Suprapubic skin (tissue), 4 donors: Measurements from ENCODE around the gene CDS2. TPM values are rescaled to one million over a fixed set of nuclear protein-coding genes. Genes with fewer than 3 reads are reported as not detected.

ENCODE experiments used
- DNase-seq, 2 donors: peaks; one replicate each; pipeline ENCODE4 v3.0.0-alpha.2; 2019; ENCODE audit warnings: low spot score in 2 of 2
- H3K27ac ChIP-seq: fragments of 200-600 bp; sonication (generic); one replicate; pipeline ENCODE4 v1.5.1; 2019
- H3K27me3 ChIP-seq: fragments of 200-600 bp; sonication (generic); one replicate; pipeline ENCODE4 v1.5.1; 2019
- H3K36me3 ChIP-seq: fragments of 200-600 bp; sonication (generic); one replicate; pipeline ENCODE4 v1.5.1; 2019
- H3K4me1 ChIP-seq: fragments of 200-600 bp; sonication (generic); one replicate; pipeline ENCODE4 v1.5.1; 2019
- H3K4me3 ChIP-seq: fragments of 200-600 bp; sonication (generic); one replicate; pipeline ENCODE4 v1.5.1; 2019; ENCODE audit warnings: mild to moderate bottlenecking
- H3K9me3 ChIP-seq: fragments of 200-600 bp; sonication (generic); one replicate; pipeline ENCODE4 v1.5.1; 2019
- CTCF ChIP-seq, 2 donors: fragments of 200-600 bp in 1 of 2; fragments of 450-650 bp in 1 of 2; sonication (generic) in 1 of 2; IDR thresholded peaks; one replicate each; pipeline ENCODE4 v1.5.1; 2016 to 2019; ENCODE audit warnings: antibody characterized with exemption in 2 of 2, mild to moderate bottlenecking in 1 of 2, moderate library complexity in 1 of 2
- EP300 ChIP-seq: sonication (generic); formaldehyde crosslinking; IDR thresholded peaks from one replicate; pipeline ENCODE4 v1.6.1; 2017; ENCODE audit warnings: antibody characterized with exemption
- POLR2A ChIP-seq, 2 donors: fragments of 450-650 bp; IDR thresholded peaks; one replicate each; pipeline ENCODE4 v1.6.1; 2017; ENCODE audit warnings: antibody characterized with exemption in 2 of 2, mild to moderate bottlenecking in 2 of 2, moderate library complexity in 2 of 2
- POLR2AphosphoS5 ChIP-seq, 3 donors: sonication (generic); formaldehyde crosslinking; IDR thresholded peaks; one replicate each; pipeline ENCODE4 v1.6.1; 2017; ENCODE audit warnings: antibody characterized with exemption in 3 of 3
- WGBS: methylation state at CpG from one replicate; pipeline ENCODE4 v1.1.5; 2018; 5-methylcytosine and 5-hydroxymethylcytosine counted together
- total RNA-seq, 4 donors: library from RNA; depleted of rRNA; stranded (reverse); fragments of >200 nt; gene quantifications; one replicate each; pipeline ENCODE4 v1.1.0, GENCODE V29; 2016

The CDS2 gene
- total RNA-seq, 4 donors from 2014 or later: 12.3 to 30.3 (median 22.6) TPM

DNA sequence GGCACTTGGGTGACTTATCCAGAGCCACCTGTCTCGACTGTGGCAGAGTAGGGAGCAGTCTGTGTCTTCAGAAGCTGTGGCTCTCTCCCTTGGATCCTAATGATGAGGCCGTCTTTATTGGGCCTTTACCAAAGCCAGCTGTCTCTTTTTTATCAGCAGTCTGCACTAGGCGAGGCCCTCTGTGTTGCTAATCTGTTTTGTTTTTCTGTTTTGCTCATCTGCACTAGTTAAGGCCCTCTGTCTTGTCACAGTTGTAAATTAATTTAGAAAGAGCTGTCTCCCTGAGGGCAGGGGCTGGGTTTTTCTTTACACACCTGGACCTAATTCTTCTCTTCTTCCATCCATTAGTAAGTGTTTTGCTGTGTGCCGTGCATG lies 45.0 kb downstream of the CDS2 start:
- H3K36me3 ChIP-seq: peaks cover 8% of the 10 kb centered on the region
- no peak overlapping the region for H3K27ac ChIP-seq
- H3K9me3 ChIP-seq: no peaks in the 10 kb centered on the region
- WGBS: 45% methylated on average over 4 of the region's 4 CpGs
- TF ChIP-seq EP300 (no peak), POLR2AphosphoS5 (IDR thresholded peaks at IDR 0.05) (no peak), POLR2A (IDR thresholded peaks at IDR 0.05) (no peak), CTCF (IDR thresholded peaks at IDR 0.05) (no peak)
- no peak overlapping the region for H3K4me3 ChIP-seq
- no peaks in the 10 kb centered on the region for H3K27me3 ChIP-seq
- no peak for DNase-seq
- peaks cover 41% of the 10 kb centered on the region for H3K4me1 ChIP-seq

- WGBS: 73% methylated on average over 8 of the region's 8 CpGs
- no peak for TF ChIP-seq POLR2A (IDR thresholded peaks at IDR 0.05)
- no peak for TF ChIP-seq EP300
- TF ChIP-seq CTCF (IDR thresholded peaks at IDR 0.05): no peak
- TF ChIP-seq POLR2AphosphoS5 (IDR thresholded peaks at IDR 0.05): no peak
- no peak overlapping the region for H3K27ac ChIP-seq
Measured at GRCh38 chr20:5172167-5172601, 45.4 kb downstream of the CDS2 start.

DNA sequence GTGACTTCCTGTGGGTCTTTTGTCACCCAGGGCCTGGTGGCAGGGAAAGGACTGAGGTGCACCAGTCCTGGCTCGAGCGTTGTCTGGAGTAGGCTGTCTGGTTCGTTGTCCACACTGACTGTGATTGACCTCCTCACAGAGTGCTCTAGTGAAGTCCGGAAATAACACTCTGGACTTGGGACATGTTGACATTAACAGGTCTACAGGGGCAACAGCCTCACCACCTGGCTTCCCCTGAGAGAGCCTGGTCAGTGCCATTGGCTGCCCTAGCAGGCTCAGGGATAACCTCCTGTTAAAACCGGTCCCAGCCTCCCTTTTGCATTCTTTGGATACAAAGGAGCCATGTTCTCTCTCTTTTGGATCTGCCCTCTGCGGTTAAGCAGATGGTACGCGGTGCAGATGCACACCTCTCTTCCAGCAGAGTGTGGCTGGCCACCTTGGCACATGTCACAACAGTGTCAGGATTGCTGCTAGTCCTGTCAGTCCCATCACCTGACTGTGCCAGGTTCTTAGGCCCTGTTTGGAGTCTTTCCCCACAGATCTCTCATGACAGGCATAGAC lies 46.2 kb downstream of the CDS2 start:
- Histone ChIP-seq H3K27ac (no peak overlapping the region), H3K4me3 (no peak overlapping the region), H3K27me3 (no peaks in the 10 kb centered on the region), H3K4me1 (peaks cover 33% of the 10 kb centered on the region), H3K36me3 (peaks cover 19% of the 10 kb centered on the region), H3K9me3 (no peaks in the 10 kb centered on the region)
- TF ChIP-seq EP300: no peak
- no peak for TF ChIP-seq POLR2AphosphoS5 (IDR thresholded peaks at IDR 0.05)
- TF ChIP-seq POLR2A (IDR thresholded peaks at IDR 0.05): no peak
- TF ChIP-seq CTCF (IDR thresholded peaks at IDR 0.05): no peak
- no peak for DNase-seq
- WGBS: 97% methylated on average over 8 of the region's 8 CpGs

More at GRCh38 chr20:5172167-5172601, 45.4 kb downstream of the CDS2 start:
- no peak for DNase-seq
- Histone ChIP-seq H3K36me3 (peaks cover 12% of the 10 kb centered on the region), H3K9me3 (no peaks in the 10 kb centered on the region), H3K27me3 (no peaks in the 10 kb centered on the region), H3K4me1 (peaks cover 37% of the 10 kb centered on the region), H3K4me3 (no peak overlapping the region)

DNA sequence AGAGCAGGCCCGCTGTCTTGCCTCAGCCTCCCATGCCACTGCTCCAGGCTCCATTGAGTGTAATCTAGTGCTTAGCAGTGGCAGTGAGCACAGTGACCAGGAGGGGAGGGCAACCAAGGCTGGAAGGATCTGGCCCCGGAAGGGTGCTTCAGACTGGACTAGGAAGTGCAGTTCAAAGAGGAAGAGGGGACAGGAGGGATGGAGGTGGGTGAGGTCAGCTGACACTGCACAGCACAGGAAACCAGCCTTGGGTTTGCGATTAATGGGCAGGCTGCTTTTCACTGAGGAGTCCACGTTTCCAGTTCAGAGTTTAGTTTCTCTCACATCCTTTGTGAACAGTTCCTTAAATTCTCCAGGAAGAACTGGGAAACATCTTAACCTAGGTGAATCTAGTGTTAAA lies 46.9 kb downstream of the CDS2 start:
- Histone ChIP-seq H3K27me3 (no peaks in the 10 kb centered on the region), H3K36me3 (peaks cover 22% of the 10 kb centered on the region), H3K4me1 (peaks cover 28% of the 10 kb centered on the region), H3K9me3 (no peaks in the 10 kb centered on the region), H3K27ac (no peak overlapping the region), H3K4me3 (no peak overlapping the region)
- 86% methylated on average over 4 of the region's 4 CpGs for WGBS
- TF ChIP-seq POLR2A (IDR thresholded peaks at IDR 0.05) (no peak), POLR2AphosphoS5 (IDR thresholded peaks at IDR 0.05) (no peak), EP300 (no peak), CTCF (IDR thresholded peaks at IDR 0.05) (no peak)
- no peak for DNase-seq

DNA sequence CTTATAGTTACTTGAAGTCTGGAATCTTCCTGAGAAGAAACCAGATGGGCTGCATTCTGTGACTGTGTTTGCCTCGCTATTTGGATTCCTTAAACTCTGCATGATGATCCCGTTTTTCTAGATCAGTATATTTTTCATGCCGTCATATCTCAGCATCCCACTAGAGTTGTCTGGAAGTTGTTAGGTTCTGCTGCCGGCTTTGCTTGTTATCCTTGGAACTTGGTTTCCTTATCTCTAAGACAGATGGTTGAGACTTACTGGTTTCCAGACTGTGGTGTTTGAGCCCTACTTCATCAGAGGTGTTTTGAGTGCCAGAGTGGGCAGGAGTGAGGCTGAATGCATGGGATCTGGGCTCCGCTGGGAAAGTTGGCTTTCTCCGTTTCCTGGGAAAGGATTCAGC lies 50.3 kb downstream of the CDS2 start:
- no peak overlapping the region for H3K27ac ChIP-seq
- H3K36me3 ChIP-seq: peaks cover 35% of the 10 kb centered on the region
- H3K4me3 ChIP-seq: no peak overlapping the region
- no peak for TF ChIP-seq POLR2A (IDR thresholded peaks at IDR 0.05)
- no peak for TF ChIP-seq CTCF (IDR thresholded peaks at IDR 0.05)
- TF ChIP-seq EP300: no peak
- WGBS: 89% methylated on average over 6 of the region's 6 CpGs
- no peaks in the 10 kb centered on the region for H3K27me3 ChIP-seq
- H3K9me3 ChIP-seq: no peaks in the 10 kb centered on the region
- no peak for DNase-seq
- peaks cover under 1% of the 10 kb centered on the region for H3K4me1 ChIP-seq
